NCI-H2196 treated with DMSO at 0.1 percent for 48 hours (cell line): Measurements from ENCODE around the gene SIRT4.
"Not testable (repeated sequence)": the region's sequence is repeated elsewhere in the genome, so short reads cannot be mapped to it uniquely, and the experiment has no call there.

Experiments used
- DNase-seq: peaks from one replicate; lab custom pipeline; 2025; ENCODE audit not compliant: unreplicated experiment; lab: John Stamatoyannopoulos, UW

The SIRT4 gene

DNA sequence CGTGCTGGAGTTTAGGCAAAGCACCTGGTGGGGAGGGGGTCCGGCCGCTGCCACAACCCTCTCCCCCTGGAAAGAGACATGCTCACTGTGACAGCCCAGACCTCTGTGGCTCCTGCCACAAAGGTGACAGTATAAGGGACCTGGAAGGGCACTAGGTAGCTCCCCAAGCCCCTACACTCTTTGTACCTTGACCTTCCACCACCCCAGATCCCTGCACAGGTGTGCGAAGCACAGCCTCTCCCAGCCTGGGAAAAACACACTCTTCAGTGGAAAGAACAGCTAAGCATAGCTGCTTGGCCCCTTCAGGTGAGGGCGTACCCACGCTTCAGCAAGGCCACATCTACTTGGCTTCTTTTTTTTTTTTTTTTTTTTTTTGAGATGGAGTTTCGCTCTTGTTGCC, 30.4 kb downstream of the SIRT4 start:
- DNase-seq: no peak

DNA sequence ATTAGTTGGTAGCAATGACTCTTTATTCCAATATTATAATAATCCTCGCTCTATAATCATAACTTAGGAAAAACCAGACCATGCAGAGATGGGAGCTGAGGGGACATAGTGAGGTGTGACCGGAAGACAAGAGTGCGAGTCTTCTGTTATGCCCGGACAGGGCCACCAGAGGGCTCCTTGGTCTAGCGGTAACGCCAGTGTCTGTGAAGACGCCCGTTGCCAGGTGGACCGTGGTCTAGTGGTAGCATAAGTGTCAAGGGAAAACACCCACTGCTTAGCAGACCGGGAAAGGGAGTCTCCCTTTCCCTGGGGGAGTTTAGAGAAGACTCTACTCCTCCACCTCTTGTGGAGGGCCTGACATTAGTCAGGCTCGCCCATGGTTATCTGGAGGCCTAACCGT, 33.3 kb downstream of the SIRT4 start:
- peak; percentile 22 for DNase-seq

DNA sequence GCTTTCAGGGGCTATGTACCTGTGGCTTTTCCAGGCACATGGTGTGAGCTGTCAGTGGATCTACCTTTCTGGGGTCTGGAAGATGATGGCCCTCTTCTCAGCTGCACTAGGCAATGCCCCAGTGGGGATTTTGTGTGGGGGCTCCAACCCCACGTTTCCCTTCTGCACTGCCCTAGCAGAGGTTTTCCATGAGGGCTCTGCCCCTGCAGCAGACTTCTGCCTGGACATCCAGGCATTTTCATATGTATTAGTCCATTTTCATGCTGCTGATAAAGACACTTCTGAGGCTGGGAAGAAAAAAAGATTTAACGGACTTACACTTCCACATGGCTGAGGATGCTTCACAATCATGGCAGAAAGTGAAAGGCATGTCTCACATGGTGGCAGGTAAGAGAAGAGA, 34.3 kb downstream of the SIRT4 start:
- not testable (repeated sequence) for DNase-seq

DNA sequence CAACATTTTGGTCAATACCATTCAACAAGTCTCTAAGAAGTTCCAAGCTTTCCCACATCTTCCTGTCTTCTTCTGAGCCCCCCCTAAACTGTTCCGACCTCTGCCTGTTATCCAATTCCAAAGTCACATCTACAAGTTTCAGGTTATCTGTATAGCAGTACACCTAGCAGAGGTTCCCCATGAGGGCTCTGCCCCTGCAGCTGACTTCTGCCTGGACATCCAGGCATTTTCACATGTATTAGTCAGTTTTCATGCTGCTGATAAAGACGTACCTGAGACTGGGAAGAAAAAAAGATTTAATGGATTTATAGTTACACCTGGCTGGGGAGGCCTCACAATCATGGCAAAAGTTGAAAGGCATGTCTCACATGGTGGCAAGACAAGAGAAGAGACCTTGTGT, 35.6 kb downstream of the SIRT4 start:
- DNase-seq: no peak

DNA sequence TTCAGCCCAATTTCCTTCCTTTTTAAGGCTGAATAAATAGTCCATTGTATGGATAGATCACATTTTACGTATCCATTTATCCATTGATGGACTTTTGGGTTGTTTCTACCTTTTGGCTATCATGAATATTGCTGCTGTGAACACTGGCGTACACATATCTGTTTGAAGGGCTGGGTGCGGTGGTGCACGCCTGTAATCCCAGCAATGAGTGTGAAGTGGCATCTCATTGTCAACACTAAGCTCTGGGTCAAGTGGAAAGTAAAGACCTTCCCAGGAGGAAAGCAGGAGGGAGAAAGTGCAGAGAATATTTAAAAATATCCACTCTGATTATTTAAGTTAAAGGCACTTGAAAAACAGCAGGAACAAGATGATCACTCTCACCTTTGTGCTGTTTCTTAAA, 37.1 kb downstream of the SIRT4 start:
- no peak for DNase-seq

DNA sequence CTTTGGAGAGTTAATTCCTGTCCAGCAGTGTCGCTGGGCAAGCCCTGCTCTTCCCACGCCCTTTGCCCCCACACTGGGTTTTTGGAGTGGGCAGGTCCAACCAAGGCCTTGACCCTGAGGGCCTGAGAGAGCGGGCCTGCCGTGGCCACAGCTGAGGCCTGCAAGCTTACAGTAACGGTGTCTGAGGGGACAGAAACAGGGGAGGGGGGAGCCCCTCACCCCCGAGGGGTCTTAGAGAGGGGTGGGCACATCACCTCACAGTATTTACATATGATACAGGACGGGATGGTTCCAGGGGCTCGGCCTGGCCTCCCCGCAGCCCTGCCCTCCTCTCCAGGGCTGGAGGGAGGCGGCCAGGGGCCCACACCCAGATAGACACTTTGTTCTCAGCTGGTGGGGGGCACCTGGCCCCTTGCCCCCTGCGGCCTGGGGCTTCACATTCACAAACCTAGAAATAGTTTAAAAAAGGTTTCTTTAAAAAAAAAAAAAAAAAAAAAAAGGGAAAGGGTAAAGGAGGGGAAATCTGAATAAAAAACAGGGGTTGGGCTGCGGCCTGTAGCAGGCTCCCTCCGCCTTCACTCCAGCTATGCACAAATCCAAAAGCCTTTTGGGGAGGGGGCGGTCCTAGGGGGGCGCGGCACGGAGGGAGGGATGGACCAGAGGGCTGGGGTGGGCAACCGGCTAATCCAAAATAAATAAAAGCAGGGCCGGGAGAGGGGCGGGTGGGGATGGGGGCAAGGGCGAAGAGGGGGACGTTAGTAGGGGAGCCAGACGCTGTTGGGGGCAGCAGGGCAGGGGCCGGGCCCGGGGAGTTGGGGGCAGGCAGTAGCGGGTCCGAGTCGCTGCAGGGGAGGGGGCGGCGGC, 40.3 kb downstream of the SIRT4 start:
- DNase-seq: no peak

DNA sequence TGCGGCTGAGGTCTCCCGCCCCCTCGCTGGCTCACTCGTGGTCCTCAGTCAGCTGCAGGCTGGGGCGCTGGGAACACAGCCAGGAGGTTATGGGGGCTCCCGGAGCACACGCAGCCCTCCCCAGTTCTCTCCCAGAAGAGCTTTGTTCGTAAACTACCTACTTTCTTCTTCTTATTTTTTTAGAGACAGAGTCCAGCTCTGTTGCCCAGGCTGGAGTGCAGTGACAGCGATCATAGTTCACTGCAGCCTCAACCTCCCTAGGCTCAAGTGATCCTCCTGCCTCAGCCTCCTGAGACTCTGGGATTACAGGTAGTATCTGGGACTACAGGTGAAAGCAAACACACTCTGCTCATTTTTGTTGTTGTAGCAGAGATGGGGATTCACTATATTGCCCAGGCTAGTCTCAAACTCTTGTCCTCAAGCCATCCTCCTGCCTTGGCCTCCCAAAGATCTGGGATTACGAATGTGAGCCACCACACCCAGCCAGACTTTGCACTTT, 41.0 kb downstream of the SIRT4 start:
- DNase-seq: no peak

DNA sequence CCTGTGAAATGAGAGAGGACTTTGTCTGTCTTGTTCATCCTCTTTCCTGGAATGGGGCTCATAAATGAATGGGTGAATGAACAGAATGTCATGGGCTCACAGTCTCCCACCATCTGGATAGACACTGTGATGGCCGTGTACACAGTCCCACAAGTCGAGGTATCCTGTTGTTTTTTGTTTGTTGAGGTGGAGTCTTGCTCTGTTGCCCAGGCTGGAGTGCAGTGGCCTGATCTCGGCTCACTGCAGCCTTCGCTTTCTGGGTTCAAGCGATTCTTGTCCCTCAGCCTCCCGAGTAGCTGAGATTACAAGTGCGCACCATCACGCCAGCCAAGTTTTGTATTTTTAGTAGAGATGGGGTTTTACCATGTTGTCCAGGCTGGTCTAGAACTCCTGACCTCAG, 41.6 kb downstream of the SIRT4 start:
- DNase-seq: no peak

DNA sequence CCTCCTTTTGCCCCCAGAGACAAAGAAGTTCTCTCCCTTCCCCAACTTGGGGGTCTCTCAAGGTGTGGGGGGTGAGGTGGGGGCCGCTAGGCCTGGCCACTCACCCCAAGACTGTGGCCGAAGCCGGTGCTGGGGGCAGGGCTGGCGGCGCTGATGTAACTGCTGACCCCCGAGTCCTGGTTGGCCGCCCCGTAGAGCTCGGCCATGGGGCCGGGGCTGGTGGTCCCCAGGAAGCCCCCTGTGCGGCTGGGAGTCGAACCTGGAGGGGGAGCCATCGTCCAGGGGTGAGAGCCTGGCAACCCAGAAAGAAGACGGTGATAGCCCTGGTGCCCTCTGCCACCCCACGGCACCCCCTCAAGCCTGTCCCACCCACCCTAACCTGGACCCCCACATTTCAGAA, 43.9 kb downstream of the SIRT4 start:
- DNase-seq: no peak

DNA sequence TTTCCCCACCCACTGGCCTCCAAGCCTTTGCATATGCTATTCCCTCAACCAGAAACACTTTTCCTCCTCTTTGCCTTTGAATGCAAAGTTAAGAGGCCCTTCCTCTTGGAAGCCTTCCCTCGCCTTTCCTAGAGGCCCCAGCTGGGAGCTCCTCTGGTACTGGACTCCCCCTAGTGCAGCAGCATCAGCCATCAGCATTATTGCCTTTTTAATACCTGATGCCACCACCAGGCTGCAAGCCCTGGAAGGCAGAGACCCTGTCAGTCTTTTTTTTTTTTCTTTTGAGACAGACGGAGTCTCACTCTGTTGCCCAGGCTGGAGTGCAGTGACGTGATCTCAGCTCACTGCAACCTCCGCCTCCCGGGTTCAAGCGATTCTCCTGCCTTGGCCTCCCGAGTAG, 44.6 kb downstream of the SIRT4 start:
- DNase-seq: no peak

DNA sequence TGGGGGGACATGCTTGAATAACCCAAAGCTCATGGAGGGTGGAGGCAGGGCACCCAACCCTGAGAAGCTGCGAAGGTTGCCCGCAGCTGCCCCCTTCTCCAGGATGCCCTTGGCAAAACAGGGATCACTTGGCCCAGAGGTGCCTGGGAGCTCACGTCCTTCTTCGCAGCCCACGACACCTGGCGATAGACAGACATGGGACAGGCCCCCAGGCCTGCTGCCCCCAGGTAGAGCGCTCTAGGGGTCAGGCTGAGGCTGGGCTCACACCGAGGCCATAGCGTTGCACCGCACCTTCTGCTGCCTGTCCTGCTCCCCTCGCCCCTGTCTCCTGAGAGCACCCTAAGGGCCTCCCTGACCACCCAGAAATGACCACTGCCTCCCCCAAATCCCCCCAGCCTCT, 45.6 kb downstream of the SIRT4 start:
- no peak for DNase-seq

DNA sequence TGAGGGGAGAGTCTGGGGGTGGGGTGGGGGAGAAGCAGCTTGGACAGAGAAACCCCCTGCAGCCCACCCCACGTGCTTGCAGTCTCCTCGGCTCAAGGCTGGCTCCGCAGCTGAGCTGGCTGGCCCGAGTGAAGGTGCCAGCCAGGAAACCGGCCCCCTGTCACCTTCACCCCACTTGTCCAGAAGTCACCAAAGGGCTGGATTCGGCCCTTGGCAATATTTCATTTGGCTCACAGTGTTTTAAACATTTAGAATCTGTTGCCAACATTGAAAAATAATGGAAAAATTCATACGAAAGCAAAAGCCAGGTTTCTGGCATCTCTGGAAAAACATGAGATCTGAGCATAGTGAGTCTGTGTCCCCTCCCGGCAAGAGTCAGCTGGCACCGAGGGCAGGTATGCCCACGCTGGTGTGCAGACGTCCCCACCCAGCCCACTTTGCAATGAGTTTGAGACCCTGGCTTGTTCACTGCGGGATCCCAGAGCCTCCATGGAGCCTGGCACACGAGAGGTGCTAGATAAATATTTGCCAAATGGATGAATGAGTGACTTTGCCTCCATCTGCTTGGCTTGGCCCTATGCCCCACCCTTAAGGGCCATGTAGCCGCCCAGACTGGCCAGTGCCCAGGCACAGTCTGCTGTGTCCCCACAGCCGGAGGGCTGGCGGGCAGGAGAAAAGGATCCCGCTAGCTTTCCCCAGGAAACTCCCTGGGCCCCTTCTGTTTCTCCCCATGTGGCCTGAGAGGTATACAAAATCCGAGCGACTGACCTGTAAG, 48.6 kb downstream of the SIRT4 start:
- peak; percentile 44 for DNase-seq

DNA sequence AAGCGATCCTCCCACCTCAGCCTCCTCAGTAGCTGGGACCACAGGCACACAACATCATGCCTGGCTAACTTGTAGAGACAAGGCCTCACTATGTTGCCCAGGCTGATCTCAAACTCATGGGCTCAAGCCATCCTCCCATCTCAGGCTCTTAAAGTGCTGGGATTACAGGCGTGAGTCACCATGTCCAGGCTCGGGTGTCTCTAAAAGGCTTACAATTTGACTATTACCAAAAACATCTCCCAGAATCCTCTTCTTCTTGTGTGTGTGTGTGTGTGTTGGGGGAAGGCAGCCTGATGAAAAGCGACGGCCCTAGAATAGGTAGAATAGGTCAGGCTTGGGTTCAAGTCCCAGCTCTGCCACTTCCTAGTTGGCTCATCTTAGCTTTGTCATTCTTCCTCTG, 50.0 kb downstream of the SIRT4 start:
- DNase-seq: no peak

DNA sequence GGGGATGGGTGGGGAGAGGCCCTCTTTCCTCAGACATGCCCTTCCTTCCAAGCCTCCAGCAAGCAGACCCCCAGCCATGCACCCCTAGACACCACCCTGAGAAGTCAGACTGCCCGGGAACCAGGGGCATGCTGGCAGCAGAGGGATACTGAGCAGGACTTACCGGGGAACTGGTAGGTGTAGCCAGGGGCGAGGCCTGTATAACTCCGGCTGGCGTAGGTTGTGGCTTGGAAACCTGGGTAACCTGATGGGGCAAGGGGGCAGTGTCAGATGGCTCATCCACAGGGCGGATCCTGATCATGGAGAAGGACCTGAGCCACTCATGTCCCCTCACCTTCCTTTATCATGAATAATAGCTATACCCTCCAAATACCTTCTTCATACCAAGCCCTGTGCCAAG, 51.0 kb downstream of the SIRT4 start:
- DNase-seq: no peak

DNA sequence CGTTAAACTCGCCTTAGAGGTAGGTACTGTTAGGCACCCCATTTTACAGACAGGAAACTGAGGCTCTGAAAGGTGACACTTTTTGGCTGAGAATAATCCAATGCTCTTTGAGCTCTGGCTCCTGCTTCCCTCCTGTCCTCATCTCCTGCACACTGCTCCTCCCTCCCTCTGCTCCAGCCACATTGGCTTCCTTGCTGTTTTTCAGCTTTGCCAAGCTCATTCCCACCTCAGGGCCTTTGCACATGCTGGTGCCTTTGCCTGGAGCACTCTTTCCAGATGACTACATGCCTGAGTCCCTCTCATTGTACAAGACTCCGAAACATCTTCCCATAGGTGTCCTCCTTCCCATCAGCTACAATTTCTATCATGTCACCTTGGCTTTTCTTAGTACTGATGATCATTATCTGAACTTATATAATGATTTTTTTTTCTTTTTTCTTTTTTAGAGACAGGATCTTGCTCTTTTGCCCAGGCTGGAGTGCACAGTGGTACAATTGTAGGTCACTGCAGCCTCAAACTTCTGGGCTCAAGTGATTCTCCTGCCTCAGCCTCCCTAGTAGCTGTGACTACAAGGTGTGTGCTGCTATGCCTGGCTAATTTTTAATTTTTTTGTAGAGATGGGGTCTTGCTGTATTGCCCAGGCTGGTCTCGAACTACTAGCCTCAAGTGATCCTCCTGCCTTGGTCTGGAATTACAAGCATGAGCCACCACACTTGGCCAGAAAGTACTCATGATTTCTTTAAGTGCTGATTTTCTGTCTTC, 51.6 kb downstream of the SIRT4 start:
- no peak for DNase-seq

DNA sequence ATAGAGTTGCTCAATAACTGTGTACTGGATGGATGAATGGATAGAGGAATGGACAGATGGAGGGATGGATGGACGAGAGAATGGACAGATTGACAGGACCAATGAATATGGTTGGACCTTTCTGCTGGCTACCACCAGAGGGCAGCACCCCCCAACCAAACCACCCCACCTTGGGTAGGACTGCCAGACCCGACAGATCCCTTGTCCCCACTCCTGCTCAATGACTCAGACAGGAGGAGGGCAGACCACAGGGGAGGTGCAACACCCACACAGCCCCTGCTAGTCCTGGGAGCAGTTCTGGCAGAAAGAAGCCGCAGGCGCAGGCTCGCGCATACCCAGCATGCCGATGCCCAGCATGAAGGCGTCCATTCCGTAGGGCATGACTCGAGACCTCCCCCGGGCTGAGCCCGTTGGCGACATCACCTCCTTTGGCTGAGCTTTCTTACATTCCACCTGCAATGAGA, 54.5 kb downstream of the SIRT4 start:
- peak; percentile 61 for DNase-seq

DNA sequence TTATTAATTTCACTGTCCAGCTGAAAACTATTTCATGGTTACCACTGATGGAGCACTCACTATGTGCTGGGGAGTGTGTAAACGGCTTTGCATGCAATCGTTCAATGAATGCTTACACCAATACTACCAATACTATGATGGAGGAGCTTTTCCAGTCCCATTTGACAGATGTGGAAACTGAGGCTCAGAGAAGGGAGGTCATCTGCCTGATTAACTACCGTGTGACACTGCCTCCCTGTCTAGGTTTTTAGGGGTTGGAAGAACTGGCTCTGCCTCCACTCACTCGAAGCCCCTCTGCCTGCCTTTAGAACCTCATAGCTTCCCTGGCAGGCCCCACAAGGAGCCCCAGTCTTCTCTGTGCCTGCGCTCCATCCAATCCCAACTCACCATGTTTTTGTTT, 55.0 kb downstream of the SIRT4 start:
- no peak for DNase-seq

DNA sequence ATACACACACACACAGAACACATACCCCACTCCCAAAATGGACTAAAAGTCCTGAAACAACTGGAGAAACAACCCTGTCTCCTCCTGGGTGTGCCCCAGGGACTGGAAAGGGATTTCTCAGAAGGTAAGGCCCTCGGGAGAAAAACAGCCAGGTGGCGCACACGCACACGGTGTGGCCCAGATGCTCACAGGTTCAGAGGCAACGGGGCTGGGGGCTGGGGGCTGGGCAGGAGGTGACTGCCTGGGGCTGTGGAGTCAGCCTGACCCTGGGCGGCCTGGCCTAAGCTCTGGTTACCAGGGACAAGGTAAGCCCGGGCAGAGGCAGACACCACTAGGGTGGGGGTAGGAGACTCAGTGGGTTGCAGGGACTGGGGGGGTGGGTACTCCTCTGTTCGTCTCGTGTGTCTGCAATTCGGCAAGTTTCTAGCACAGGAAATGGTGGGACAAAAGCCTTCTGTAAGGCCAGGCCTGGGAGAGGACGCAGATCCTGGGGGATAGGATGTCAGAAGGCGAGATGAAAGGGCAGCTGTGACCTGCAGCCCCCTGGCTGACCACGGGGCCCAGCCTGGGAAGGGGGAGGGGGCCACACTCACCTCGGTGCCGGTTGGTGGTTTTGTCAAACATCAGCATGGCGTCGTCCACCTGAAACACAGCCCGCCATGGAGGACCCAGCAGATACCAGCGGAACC, 56.4 kb downstream of the SIRT4 start:
- DNase-seq: no peak

DNA sequence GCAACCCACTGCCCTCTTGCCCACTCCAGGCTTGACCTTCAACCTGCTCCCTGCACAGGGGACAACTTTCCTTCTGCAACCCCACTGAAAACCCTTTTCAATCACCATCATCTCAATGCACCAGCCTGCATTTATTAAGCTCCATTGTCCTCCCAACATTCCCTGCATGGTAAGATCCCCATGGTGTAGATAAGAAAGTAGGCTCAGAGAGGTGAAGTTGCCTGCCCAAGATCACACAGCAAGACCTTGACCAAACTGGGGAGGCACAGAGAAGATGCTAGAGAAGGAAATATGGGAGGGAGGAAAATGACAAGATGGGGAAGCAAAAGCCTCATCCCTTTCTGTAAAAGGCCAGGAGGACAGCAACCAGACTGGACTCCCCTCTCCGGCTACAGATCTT, 57.0 kb downstream of the SIRT4 start:
- DNase-seq: no peak

DNA sequence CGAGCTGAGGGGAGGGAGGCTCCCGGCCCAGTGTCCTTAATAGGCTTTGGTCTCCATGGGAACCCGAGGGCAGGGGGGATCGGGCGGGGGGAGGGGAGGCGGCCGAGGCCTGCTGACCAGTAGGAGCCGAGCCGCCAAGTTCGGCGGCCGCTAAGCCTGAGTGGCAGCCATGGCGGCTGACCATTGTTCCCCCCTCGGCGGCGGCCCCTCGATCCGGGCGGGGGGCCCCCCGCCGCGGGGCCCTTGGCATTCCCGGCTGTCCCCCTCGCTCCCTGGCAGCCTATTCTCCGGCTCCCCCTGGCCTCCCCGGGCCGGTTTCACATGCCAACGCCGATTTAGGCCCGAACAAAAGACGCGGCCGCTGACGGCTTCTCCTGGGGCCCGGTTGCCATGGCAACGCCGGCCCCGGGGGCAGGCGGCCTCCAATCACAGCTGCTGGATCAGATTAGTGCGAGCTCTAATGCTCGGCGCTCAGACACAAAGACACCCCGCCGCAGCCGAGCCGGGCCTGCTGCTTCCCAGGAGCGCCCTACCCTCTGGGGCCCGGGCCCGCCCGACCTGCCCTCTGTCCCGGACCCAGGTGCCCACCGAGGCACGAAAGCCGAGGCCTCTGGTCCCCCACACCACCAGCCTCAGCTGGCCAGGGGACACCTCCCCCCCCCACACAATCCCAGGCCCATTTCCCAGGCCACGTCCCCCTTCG, 59.5 kb downstream of the SIRT4 start:
- peak; percentile 82 for DNase-seq
